Measurements from ENCODE around the gene CLIP2.
"Not testable (repeated sequence)": the region's sequence is repeated elsewhere in the genome, so short reads cannot be mapped to it uniquely, and the experiment has no call there.

CLIP2 gene
- 5.4 to 8.3 (median 6.6) reads per million in 4 donors for total RNA-seq

DNA sequence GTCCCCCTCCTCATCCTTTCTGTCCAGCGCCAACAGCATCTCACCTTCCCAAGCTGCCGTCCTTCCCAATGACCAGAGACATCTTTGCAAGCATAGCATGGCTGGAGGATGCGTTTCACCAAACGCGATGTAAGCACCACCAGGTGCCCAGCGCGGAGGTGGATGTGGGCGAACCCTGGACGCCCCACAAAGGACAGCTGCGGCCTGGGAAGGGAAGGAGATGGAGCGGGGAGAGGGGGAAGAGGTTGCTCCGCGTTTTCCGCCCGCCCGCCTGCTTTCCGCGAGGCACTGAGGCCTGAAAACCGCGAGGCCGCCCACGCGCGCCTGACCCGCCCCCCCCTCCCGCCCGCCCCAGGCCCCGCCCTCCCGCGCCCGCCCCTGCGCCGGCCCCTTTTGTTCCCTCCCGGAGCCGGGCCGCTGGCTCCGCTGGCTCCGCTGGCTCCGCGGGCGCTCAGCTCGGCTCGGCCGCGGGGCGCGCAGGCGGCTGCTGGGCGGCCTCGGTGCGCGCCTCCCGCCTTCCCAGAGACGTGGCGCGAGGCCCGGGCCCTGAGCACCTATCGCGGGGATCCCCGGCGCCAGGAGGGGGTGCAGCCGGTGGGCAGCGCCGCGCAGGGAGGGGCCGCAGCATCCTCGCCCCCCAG is at the start of gene CLIP2:
Gene CLIP2 (plus strand): TSS at position 390 of the 641 bp plus-strand sequence. CDS start 28,140 bp downstream, outside the sequence.
- peak; percentile 56 to 75 (median 68) for DNase-seq

GRCh38 chr7:74240482-74240881 is 48.7 kb upstream of the CLIP2 start:
- DNase-seq = no peak

- DNase-seq = no peak
Observed at GRCh38 chr7:74242122-74242443, 47.1 kb upstream of the CLIP2 start.

DNA sequence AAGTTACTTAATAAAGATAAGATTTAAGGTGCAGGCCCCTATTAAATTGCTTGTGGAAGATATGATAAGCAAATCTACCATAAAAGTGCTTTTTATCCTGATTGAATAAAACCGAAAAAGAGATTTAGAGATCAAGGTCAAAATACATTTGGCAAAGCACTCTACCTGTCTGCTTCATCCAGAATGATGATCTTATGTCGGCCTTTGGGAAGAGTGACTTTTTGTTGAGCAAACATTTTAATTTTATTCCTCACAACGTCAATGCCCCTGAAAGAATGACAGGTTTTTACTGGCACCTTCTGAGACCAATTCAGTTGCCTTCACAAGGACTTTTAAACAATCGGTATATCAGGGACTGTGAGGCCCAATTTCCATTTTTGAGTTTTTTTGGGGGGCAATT is 42.7 kb upstream of the CLIP2 start:
- no peak for DNase-seq

DNA sequence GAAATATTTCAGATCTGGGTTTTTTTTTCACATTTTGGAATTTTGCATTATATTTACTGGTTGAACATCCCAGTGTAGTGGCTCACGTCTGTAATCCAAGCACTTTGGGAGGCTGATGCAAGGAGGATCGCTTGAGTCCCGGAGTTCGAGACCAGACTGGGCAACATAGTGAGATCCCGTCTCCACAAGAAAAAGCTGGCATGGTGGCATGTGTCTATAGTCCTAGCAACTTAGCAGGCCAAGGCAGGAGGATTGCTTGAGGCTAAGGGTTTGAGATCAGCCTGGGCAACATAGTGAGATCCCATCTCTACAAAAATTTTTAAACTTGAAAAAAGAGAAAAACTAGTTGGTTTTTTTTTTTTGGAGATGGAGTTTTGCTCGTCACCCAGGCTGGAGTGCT is 41.1 kb upstream of the CLIP2 start:
- no peak for DNase-seq

- not testable (repeated sequence) for DNase-seq
Observed at GRCh38 chr7:74249058-74249457, 40.1 kb upstream of the CLIP2 start.

DNA sequence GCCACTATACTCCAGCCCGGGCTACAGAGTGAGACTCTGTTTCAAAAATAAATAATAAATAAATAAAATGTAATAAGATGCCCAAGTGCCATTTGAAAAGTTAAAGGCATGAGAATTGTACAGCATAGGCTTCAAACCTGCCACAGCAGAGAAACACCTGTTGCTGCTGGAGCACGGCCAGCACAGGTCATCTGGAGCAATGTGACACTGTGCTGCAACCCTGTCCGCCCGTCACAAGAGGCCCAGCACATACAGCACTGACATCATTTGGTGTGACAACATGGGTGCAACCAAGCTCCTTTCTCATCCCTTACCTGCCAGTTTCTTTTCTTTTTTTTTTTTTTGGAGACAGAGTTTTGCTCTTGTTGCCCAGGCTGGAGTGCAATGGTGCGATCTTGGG is 36.3 kb upstream of the CLIP2 start:
- no peak for DNase-seq

DNA sequence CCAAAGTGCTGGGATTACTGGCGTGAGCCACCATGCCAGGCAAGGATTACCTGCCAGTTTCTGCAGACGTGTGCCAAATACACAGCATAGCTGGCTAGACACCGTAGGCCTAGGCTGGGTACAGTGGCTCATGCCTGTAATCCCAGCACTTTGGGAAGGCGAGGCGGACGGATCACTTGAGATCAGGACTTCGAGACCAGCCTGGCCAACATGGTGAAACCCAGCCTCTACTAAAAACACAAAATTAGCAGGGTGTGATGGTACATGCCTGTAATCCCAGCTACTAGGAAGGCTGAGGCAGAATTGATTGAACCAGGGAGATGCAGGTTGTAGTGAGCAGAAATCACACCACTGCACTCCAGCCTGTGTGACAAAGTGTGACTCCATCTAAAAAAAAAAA is 35.9 kb upstream of the CLIP2 start:
- DNase-seq = no peak

- no peak for DNase-seq
Observed at GRCh38 chr7:74253835-74254128, 35.4 kb upstream of the CLIP2 start.

GRCh38 chr7:74254129-74254857 is 34.9 kb upstream of the CLIP2 start, which contains the start of gene RFC2:
RFC2 (minus strand) TSS chr7:74254399; CDS start chr7:74254383, 16 bp downstream.
- peak; percentile 90 to 99 (median 94) for DNase-seq

DNA sequence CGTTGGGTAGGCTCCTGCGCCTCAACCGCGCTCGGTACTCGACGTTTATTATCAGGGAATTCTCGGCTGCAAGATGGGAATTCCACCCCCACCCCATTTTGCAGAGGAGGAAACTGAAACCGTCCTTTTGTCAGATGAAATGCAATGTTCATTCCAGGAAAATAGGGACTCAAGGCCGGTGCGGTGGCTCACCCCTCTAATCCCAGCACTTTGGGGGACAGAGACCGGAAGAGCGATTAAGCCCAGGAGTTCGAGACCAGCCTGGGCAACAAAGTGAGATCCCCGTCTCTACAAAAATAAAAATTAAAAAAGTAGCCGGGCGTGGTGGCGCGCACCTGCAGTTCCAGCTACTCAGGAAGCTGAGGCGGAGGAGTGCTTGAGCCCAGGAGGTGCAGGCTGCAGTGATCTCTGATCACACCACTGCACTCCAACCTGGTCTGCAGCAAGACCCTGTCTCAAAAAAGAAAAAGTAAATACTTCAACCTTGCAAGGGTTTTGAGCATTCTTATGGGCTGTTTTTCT is 34.3 kb upstream of the CLIP2 start:
- peak in 1 of 5 donors; percentile 23 for DNase-seq

DNA sequence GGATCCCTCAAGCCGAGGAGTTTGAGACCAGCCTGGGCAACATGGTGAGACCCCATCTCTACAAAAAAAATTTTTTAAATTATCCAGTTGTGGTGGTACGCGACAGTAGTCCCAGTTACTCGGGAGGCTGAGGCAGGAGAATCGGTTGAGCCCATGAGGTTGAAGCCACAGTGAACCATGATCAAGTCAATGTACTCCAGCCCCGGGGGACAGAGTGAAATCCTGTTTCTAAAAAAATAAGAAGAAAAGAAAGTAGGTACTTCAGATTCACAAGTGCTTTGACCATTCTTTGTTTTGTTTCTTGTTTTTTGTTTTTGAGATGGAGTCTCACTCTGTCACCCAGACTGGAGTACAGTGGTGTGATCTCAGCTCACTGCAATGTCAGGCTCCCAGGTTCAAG is 33.7 kb upstream of the CLIP2 start:
- not testable (repeated sequence) for DNase-seq

- no peak for DNase-seq
Observed at GRCh38 chr7:74256491-74257408, 32.5 kb upstream of the CLIP2 start.

DNA sequence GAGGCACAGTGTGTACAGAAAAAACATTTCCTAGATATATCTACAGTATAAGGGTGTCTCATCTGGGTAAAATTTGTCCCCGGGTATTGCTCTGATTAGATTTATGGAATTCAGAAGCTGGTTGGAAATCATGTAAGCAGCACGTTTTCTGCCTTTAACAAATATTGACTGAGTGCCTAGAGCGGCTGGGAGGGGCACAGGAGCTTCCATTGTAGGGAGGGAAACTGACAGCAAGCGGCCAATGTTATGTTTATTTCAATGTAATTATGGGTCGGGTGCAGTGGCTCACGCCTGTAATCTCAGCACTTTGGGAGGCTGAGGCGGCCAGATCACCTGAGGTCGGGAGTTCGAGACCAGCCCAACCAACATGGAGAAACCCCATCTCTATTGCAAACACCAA is 30.6 kb upstream of the CLIP2 start:
- no peak for DNase-seq

GRCh38 chr7:74262639-74263398 is 26.4 kb upstream of the CLIP2 start:
- no peak for DNase-seq

- no peak for DNase-seq
Observed at GRCh38 chr7:74263399-74264120, 25.6 kb upstream of the CLIP2 start.

DNA sequence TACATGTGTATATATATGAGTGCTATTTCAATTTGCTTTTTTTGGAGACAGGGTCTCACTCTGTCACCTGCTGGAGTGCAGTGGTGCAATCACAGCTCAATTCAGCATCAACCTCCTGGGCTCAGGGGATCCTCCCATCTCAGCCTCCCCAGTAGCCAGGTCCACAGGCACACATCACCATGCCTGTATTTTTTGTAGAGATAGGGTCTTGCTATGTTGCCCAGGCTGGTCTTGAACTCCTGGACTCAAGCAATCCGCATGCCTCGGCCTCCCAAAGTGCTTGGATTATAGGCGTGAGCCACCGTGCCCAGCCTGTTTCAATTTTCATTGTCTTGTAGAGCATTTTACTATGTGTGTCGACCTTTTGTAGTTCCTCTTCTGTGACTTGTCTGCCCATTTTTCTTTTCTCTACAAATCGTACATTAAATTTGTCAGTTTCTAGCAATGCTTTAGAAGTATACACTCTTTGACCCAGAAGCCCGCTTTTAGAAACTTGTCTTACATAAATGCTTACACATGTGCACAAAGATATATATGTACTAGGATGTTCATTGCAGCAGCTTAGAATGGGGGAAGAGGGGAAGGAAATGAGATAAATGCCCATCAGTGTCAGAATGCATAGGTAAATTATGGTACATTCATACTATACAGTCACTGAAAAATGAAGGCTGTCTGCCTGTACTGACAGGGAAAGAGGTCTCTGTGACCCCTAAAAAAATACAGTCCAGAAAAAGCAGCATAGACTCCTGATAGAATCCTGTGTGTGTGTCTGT is 22.8 kb upstream of the CLIP2 start:
- no peak for DNase-seq

DNA sequence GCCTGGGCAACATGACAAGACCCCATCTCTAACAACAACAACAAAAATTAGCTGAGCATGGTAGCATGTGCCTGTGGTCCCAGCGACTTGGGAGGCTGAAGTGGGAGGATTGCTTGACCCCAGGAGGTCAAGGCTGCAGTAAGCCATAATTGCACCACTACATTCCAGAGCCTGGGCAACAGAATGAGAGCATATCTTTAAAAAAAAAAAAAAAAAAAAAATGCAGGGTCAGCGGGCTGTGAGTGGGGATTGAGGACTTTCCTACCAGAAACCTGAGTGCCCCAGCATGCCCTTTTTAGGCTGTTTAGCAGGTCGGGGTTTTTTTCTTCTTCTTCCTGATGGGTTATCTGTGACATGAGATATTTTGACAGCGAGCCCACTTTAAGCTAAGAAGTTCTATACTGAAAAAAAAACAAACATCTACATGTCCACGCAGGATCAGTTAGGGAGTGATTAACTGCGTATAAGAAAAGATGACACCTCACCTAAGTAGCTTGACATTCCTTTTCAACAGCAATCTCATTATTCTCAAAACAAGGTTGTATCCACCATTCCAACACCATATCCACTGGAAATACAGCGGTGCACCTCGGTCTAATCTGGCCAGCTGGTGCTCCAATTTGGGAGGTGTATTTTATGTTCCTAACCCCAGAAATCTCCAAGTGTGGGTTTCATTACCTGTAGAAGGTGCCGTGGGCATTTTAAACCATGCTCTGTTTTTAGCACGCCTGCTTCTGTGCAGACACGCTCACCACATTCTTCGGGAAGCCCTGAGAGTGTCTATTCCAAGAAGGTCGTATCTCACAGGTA is 21.2 kb upstream of the CLIP2 start:
- DNase-seq = no peak

DNA sequence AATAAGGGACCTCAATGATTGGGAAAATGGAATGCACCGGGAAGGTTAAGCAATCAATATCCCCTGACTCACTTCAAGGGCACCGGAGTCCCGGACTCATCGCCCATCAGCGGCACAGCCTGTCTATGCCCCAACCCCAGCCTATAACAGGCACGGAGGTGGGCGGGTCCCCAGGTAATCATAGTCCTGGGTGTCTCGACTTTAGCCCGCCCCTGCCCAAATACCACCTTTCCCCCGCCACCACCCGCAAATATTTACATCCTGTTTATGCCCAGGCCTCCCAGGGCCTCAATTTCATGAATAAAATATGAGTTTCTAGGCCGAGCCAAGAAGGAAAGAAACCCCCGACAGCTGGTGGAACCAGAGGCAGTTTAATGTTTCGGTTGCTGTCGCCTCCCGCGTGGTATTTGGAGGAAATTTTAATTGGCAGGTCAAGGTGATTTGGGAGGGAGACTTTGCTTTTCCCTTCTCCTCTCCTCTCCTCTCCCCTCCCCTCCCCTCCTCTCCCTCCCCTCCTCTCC is 19.4 kb upstream of the CLIP2 start:
- peak; percentile 33 to 56 (median 46) for DNase-seq

DNA sequence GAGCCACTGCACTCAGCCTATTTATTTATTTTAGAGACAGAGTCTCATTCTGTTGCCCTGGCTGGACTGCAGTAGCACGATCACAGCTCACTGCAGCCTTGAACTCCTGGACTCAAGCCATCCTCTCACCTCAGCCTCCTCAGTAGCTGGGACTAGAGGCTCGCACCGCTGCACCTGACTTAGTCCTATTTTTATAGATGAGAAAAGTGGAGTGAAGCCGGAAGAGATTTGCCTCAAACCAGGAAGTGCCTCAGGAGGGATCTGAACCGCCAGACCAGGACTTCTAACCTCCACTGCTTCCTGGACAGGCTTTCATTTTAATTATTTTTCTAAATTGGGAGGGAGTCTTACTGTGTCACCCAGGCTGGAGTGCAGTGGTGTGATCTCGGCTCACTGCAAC is 17.5 kb upstream of the CLIP2 start:
- no peak for DNase-seq
